SKM-1 treated with dmso at 0.1 percent for 144 hours (cell line): ENCODE data around the gene DOCK1.

ENCODE experiments used
- DNase-seq: peaks from one replicate; lab custom pipeline; 2025; ENCODE audit not compliant: unreplicated experiment; lab: John Stamatoyannopoulos, UW

DOCK1 gene

GRCh38 chr10:127374074-127374680 is 468.9 kb downstream of the DOCK1 start:
- DNase-seq, result no peak

GRCh38 chr10:127374901-127375300 is 469.7 kb downstream of the DOCK1 start:
- no peak for DNase-seq

- no peak for DNase-seq
Observed at GRCh38 chr10:127375461-127375860, 470.2 kb downstream of the DOCK1 start.

DNA sequence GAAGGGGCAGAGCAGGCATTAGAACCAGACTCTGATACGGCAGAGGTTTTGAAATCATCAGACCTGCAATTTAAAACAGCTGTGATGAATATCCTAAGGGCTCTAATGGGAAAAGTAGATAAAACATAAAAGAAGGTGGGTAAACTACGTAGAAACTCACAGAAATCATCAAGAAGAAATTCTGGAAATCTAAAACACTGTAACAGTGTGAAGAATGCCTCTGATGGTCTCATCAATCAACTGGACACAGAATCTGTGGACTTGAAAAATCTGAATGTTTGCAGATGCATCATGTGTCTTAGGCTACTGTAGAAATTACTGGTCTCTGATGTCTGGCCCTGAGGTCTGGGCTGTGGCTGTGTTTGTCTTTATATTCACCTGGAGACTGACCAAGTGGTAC is 470.8 kb downstream of the DOCK1 start:
- no peak for DNase-seq

DNA sequence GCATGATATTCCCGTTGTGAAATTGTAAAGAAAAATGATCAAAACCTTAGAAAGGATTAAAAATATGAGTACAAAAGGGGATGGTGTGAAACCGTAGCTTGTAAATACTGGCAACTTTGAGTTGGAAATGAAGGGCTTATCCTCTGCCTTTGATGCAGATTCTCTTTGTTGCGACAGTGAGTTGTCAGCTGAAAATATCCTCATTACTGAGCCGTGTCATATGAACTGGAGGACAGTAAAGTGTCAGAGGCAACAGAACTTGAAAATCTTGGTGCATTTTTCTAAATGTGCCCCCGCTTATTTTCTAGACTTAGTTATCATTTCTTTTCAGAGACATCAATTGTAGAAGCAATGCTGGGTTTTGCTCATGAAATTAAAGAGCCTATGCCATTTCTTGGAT is 473.4 kb downstream of the DOCK1 start:
- DNase-seq, result no peak

GRCh38 chr10:127384532-127384931 is 479.3 kb downstream of the DOCK1 start:
- no peak for DNase-seq

GRCh38 chr10:127385066-127385465 is 479.8 kb downstream of the DOCK1 start:
- DNase-seq, result no peak

DNA sequence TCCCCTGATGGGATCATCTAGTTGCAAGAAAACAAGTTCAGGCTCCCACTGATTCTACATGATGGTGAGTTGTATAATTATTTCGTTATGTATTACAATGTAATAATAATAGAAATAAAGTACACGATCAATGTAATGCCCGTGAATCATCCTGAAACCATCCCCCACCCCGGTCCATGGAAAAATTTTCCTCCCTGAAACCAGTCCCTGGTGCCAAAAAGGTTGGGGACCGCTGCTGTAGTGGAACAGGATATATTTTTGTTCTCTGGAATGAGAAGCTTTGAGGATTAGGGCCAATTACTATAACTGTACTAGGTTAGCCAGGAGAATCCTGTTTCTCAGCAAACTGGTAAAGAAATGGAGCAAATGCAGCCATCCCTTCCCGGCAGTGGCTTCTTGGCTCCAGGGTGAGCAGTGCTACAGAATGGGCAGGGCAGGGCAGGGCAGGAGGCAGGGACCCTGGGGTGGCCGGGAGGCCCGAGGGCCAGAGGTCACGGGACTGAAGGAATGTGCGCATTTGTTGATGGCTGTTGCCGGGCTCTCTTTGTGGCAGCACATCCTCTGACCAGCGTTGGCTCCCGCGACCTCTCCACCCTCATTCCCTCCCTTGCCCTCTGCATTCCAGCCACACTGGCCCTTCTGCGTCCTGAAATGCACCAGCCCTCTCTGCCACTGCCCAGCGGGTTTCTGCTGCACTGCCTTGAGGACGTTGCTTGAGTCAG is 481.5 kb downstream of the DOCK1 start:
- no peak for DNase-seq

DNA sequence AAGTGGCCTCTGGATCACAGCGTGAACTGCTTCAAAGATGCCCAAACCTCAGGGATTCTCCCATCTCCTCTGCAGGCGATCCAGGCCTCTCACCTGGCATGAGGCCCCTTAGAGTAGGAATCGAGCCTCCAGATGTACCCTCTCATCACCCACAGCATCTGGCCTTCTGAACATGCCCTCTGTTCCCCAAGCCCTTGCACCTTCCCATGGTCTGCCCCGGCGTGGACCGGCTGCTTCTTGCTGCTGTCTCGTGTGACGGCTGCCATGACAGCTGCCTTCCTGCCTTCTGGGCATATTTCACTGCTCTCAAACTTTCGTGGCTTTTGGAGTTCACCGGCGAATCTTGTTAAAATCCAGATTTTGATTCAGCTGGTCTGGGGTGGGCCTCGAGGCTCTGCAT is 486.6 kb downstream of the DOCK1 start:
- DNase-seq, result no peak

- DNase-seq, result no peak
Observed at GRCh38 chr10:127392351-127393235, 487.4 kb downstream of the DOCK1 start.

DNA sequence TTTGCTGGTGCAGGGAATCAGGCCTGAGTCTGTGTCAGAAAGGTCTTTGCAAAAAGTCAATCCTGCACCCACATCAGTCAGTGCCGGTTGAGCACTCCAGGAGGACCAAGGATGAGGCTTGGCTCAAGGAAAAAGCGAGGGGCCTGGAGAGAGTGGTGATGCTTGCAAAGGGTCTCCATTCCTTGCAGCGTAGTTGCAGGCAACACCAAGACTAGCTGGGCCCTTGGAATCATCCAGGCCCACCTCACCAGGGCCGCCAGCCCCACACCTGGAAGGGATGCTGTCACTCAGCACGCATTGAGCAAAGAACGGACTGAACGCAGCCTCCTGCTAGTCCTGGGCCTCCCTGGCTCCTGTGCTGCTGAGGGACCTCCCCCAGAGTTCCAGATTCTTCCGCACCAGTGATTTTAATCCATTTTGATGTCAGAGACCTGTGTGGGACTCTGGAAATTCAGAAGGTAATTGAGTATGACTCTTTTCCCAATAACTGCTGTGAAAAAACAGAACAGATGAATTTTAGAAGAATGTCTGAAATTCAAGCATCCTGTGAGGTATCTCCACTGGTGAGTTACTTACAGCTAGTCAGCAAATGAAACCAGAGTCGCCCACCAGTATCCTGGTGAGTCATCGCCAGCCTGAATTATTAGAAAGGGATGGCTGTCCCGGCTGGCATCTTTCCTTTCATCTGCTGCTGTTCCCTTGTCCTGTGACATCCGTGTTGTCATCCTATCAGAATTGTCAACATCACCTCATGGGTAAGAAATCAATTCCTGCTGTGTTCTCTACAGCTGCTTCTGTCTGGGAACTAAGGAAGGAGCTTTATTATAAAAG is 493.1 kb downstream of the DOCK1 start:
- no peak for DNase-seq

DNA sequence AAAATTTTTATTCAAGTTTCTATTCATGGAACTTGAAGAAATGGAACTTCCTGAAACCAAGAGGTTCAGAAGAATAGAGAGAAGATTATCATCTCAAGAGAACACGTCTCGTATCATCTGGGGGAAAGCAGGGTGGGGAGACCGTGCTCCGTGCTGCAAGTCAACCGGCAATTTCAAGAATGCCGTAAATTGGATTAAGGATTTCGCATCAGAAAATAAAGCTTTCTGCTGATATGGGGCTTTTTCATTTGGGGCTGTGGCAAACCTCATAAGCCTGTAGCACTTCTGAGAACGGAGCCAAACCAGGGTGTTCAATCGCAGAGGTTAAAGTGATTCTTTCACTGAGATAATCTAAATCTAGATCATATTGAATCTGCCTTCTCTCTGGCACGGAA is 493.7 kb downstream of the DOCK1 start:
- DNase-seq, result no peak

- DNase-seq, result peak; percentile 47
Observed at GRCh38 chr10:127399668-127400067, 494.4 kb downstream of the DOCK1 start.

- DNase-seq, result no peak
Observed at GRCh38 chr10:127400216-127400615, 495.0 kb downstream of the DOCK1 start.

DNA sequence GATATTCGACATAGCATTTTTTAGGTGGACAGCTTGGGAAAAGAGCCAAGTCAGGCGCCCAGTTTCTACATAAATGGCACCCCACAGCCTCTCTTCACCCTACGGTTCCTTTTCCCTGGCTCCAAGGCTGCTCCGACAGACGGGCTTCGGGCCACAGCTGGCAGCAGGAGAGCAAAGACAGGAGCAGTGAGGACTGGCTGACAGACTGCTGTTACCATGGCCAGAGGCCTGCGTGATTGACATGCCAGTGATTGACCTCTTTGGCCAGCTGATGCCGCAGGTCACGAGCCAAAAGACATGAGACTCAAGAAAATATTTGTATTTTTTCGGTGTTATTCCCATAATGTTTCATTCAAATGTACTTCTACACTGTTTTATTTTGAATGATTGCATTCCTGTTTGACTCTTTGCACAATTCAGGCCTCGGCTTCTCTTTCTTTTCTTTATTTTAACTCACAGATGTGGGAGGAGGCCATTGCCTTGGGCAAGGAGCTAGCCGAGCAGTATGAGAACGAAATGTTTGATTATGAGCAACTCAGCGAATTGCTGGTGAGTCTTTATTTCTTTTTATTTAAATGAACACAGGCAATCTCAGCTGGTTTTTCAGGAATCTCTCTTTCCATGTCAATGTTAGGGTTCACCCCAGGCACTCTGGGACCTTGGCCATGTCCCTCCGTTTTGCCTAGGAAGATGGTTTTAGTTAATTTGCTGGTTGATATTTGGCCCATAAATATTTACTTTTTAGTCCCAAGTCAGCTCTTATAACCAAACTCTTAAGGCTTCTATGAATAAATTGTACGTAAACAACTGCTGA is 497.6 kb downstream of the DOCK1 start:
- DNase-seq, result no peak

GRCh38 chr10:127405221-127405620 is 500.0 kb downstream of the DOCK1 start:
- DNase-seq, result no peak

DNA sequence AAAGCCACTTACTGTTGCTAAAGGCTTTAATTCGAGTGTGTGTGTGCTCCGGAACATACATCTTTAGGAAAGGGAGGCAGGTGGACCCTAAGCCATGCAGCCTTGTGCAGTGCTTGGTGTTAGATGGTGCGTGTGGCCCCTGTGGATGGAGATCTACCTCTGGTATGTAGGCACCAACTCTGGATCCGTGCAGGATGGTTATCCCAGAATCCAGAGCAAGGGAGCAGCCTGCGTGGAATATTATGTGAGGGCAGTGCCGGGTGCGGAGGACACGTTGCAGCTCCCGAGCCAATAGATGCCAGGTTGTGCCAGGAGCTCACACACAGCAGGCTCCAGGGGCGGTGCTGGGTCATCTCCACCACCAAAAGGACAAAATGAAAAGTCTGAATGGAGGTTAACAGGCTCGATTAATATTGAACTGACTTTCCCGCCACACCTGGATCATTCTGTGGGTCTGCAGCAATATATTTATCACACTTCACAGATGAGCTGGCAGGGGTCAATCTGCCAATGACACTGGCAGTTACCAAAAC is 500.9 kb downstream of the DOCK1 start:
- no peak for DNase-seq

DNA sequence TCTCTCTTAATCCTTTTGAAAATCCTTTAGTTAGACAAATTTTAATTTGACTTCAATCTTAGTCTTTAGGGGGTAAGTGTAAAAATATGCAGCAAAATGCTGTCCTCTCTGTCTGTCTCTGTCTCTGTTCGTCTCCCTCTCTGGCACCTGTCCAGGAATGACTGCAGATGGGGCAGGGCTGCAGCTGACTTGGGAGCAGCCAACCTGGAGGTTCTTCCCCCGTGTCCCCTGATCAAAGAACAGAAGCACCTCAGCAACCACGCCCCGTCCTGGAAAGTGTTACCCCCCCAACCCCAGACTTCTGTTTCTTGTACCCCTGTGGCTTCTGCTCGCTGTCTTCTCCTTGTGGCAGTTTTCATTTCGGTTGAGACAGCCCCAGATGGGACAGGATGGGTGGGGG is 502.3 kb downstream of the DOCK1 start:
- DNase-seq, result no peak

GRCh38 chr10:127408112-127408710 is 503.0 kb downstream of the DOCK1 start:
- no peak for DNase-seq

DNA sequence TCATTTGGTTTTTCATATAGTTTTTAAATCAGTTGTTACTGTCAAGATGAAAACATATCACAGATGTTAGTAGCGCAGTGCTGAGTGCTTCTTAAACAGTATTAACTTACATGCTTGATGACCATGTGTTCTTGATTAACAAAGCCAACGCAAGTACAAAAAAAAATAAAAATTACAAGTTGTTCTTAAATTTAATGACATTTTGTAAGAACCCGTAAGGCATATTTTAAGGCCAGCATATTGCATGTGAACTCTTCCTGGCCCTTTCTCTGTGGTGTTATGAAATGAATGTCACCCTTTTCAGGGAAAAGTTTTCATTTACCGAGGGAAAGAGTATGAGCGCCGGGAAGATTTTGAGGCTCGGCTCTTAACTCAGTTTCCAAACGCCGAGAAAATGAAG is 503.5 kb downstream of the DOCK1 start:
- DNase-seq, result no peak
